HG03196 (cell line): Measurements from ENCODE around the gene ZNF284.
"Not testable (repeated sequence)": the region's sequence is repeated elsewhere in the genome, so short reads cannot be mapped to it uniquely, and the experiment has no call there.

Experiments
- ATAC-seq: cut with Tn5 transposase; IDR thresholded peaks from one replicate; pipeline ENCODE4 v1.9.1; 2021; ENCODE audit not compliant: unreplicated experiment

Gene ZNF284

DNA sequence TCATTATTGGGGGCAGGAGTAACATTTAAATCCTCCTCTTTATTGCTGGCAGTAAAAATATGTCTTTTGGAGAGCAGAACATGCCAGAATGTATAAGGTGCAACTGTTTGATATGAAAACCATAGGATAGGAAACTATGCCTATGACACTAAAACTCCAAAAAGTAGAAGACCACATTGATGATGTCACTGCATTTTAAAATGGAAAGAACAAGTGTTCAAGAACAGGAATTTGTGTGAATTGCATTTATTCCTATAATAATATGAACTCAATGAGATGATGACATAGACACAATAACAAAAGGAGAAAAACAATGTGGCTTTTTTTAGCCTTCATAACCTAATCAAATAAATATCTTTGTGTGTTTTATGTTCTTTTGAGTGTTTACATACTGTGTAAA is 37.5 kb downstream of the ZNF284 start:
- no peak for ATAC-seq

DNA sequence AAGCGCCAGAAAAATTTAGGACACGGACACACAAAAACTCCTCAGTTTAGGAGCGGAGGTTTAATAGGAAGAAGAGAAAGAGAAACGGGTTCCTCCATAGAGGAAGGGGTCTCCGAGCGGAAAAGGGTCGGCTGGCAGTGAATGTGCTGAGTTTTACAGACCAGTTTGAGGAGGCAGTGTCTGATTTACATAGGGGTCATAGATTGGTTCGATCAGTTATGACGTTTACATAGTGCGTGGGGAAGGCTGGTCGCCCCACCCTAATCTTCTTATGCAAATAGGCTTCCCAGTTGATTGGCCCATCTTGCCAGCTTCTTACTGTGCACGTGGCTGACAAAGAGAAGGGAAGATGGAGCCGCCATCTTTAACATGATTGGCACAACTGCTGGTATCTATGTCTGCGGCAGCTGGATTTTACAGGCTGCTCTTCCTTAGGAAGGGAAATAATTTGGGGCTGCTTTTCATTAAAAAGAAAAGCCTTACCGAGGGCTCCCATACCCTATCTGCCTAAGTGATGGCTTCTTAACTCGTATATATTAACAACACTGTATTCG is 40.0 kb downstream of the ZNF284 start:
- ATAC-seq: no peak

DNA sequence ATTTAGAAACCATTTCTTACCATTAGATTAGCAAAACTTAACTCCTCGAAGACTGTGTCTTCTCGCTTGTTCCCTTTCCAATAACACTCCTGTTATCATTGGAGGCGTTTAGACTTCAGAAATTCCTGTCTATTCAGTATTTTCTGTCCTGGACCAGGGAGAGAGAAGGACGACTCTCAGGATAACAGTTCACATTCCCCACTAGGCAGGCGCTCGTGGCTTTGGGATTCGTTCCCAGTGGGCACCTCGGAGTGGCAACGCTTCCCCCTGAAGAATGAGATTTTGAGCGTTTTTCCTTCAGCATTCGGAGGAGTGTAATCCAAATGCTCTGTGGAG is 40.8 kb downstream of the ZNF284 start:
- peak; percentile 6 for ATAC-seq

GRCh38 chr19:44113138-44113783 is 41.3 kb downstream of the ZNF284 start, which contains the start of gene ZNF225:
TSS of gene ZNF225 (plus strand) at chr19:44113399. CDS start at chr19:44115828, 2,429 bp downstream.
- ATAC-seq: peak; percentile 94

DNA sequence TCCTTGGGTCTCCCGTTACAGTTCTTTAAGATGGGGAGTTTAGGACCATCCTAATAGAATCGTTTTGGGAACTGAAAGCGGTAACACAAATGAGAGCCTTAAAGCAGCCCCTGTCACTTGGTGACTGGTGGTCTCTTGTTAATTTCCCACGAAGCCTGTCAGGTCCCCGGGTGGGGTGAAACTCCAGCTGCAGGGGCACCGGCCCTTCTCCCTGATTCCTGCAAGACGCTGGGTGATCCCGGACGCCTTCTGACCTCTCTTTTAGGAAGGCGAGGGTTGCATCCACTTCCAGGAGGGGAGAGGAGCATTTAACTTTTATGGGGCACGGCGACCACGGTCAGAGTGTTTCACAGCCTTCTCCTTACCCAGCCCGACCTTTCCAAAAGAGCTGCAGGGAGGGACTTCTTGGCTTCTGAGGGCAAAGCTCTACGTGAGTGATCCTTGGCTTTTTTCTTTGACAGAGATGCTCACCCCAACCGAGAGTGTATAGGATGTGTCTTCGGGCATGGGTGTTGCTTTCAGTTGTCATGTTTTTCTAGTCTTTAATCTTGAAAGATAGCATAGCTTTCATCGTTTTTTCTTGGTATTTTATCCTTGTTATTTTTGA is 41.9 kb downstream of the ZNF284 start:
- peak; percentile 11 for ATAC-seq

DNA sequence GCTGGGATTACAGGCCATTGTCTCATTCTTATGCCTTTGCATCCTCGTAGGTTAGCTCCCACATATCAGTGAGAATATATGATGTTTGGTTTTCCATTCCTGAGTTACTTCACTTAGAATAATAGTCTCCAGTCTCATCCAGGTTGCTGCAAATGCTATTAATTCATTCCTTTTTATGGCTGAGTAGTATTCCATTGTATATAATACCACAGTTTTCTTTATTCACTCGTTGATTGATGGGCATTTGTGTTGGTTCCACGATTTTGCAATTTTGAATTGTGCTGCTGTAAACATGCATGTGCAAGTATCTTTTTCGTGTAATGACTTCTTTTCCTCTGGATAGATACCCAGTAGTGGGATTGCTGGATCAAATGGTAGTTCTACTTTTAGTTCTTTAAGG is 49.2 kb downstream of the ZNF284 start:
- ATAC-seq: not testable (repeated sequence)

DNA sequence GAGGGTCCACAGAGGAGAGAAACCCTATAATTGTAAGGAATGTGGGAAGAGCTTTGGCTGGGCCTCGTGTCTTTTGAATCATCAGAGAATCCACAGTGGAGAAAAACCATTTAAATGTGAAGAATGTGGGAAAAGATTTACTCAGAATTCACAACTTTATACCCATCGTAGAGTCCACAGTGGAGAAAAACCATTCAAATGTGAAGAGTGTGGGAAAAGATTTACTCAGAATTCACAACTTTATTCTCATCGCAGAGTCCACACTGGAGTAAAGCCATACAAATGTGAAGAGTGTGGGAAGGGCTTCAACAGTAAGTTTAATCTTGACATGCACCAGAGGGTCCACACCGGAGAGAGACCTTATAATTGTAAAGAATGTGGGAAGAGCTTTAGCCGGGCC is 60.0 kb downstream of the ZNF284 start:
- no peak for ATAC-seq
